ENCODE data around the gene OR5H2.

GRCh38 chr3:98274914-98275313 lies 7.4 kb upstream of the OR5H2 start:
- TF ChIP-seq CTCF (IDR thresholded peaks at IDR 0.05; ENCODE audit: poor library complexity) (no peak), EZH2 (IDR thresholded peaks at IDR 0.05; ENCODE audit: borderline replicate concordance) (no peak), EZH2phosphoT487 (IDR thresholded peaks at IDR 0.05; ENCODE audit: low read depth, severe bottlenecking, unreplicated experiment) (no peak)
